Keratinocyte (primary cell): Measurements from ENCODE around the gene MRPS15. TPM values are rescaled to one million over a fixed set of nuclear protein-coding genes. Genes with fewer than 3 reads are reported as not detected.
"Not testable (repeated sequence)": the region's sequence is repeated elsewhere in the genome, so short reads cannot be mapped to it uniquely, and the experiment has no call there.

Source experiments
- DNase-seq: peaks from one replicate; pipeline ENCODE4 v3.0.0-alpha.2; 2011; ENCODE audit warnings: low read depth, missing footprints, low spot score
- FAIRE-seq: peaks from 2 replicates; lab custom pipeline; 2011; peaks lifted over from hg19 to GRCh38; lab: Jason Lieb, UNC
- H2AFZ ChIP-seq: 2 replicates; pipeline ENCODE4 v1.6.0; 2012; ENCODE audit warnings: low read length, control low read depth, inconsistent platforms; ENCODE audit not compliant: control insufficient read depth
- H3K27ac ChIP-seq: 2 replicates; pipeline ENCODE4 v1.5.1; 2011; ENCODE audit warnings: low read length; ENCODE audit not compliant: control insufficient read depth, insufficient read depth
- H3K27me3 ChIP-seq: 3 replicates; pipeline ENCODE4 v1.6.0; 2011; ENCODE audit warnings: low read length; ENCODE audit not compliant: control insufficient read depth, insufficient read depth; ENCODE audit errors: extremely low read depth
- H3K36me3 ChIP-seq, 2 experiments: 2 replicates in 1 of 2; 3 replicates in 1 of 2; pipeline ENCODE4 v1.5.1; 2011; ENCODE audit warnings: low read length in 2 of 2, mild to moderate bottlenecking in 1 of 2; ENCODE audit not compliant: control insufficient read depth in 2 of 2, insufficient read depth in 2 of 2; ENCODE audit errors: extremely low read depth in 1 of 2
- H3K4me1 ChIP-seq: 3 replicates; pipeline ENCODE4 v1.5.1; 2011; ENCODE audit warnings: low read length; ENCODE audit not compliant: control insufficient read depth, insufficient read depth; ENCODE audit errors: extremely low read depth
- H3K4me2 ChIP-seq: 3 replicates; pipeline ENCODE4 v1.6.0; 2011; ENCODE audit warnings: low read depth, low read length; ENCODE audit not compliant: control insufficient read depth, insufficient read depth; ENCODE audit errors: extremely low read depth
- H3K4me3 ChIP-seq, 3 experiments: fragments of 200-600 bp in 1 of 3; sonication (generic) in 1 of 3; 2 replicates in 2 of 3; 3 replicates in 1 of 3; pipeline ENCODE4 v1.5.1; 2011 to 2016; ENCODE audit warnings: low read length in 3 of 3, mild to moderate bottlenecking in 3 of 3, control low read depth in 2 of 3, inconsistent platforms in 1 of 3, low read depth in 1 of 3, mixed read lengths in 1 of 3, mixed run types in 1 of 3, moderate library complexity in 1 of 3; ENCODE audit not compliant: control insufficient read depth in 2 of 3, insufficient read depth in 2 of 3; ENCODE audit errors: extremely low read depth in 1 of 3
- H3K79me2 ChIP-seq: 2 replicates; pipeline ENCODE4 v1.6.0; 2012; ENCODE audit warnings: low read length; ENCODE audit not compliant: control insufficient read depth, insufficient read depth
- H3K9ac ChIP-seq: 3 replicates; pipeline ENCODE4 v1.6.0; 2011; ENCODE audit warnings: low read length; ENCODE audit not compliant: control insufficient read depth, insufficient read depth; ENCODE audit errors: extremely low read depth
- H3K9me1 ChIP-seq: 3 replicates; pipeline ENCODE4 v1.6.0; 2011; ENCODE audit warnings: low read length; ENCODE audit not compliant: control insufficient read depth, insufficient read depth; ENCODE audit errors: extremely low read depth
- H3K9me3 ChIP-seq: 2 replicates; pipeline ENCODE4 v1.5.1; 2012; ENCODE audit warnings: low read depth, low read length; ENCODE audit not compliant: control insufficient read depth
- H4K20me1 ChIP-seq: 3 replicates; pipeline ENCODE4 v1.6.0; 2011; ENCODE audit warnings: low read length; ENCODE audit not compliant: control insufficient read depth, insufficient read depth; ENCODE audit errors: extremely low read depth
- CTCF ChIP-seq, 3 experiments: IDR thresholded peaks in 1 of 3; conservative IDR thresholded peaks in 1 of 3; optimal IDR thresholded peaks in 1 of 3; 2 replicates in 2 of 3; 3 replicates in 1 of 3; pipeline versions ENCODE3 to v1.5.1; 2011; ENCODE audit warnings: low read length in 3 of 3, mild to moderate bottlenecking in 3 of 3, moderate library complexity in 2 of 3, control low read depth in 1 of 3, inconsistent platforms in 1 of 3; ENCODE audit not compliant: insufficient read depth in 2 of 3; ENCODE audit errors: extremely low read depth in 1 of 3
- EZH2 ChIP-seq: IDR thresholded peaks from one replicate; pipeline ENCODE4 v1.6.1; 2012; ENCODE audit warnings: inconsistent platforms, mild to moderate bottlenecking, low read length, moderate library complexity
- dilution Hi-C: fragments of 300-500 bp; cut with MboI; formaldehyde crosslinking; loops from one replicate; pipeline ENCODE4 v1.7.0; 2020; ENCODE audit warnings: low sequenced_read_pairs; ENCODE audit not compliant: extremely low pct_ligation_motif_present
- polyA plus RNA-seq, 5 experiments: library from polyadenylated mRNA; depleted of rRNA in 3 of 5; stranded (reverse) in 3 of 5; stranded (forward) in 1 of 5; unstranded in 1 of 5; fragments of >200 nt; gene quantifications; 1 replicate in 1 of 5; 2 replicates in 3 of 5; 3 replicates in 1 of 5; pipeline versions ENCODE4 v1.2.1 to v1.2.3, GENCODE V29; 2011 to 2012; ENCODE audit warnings: missing spikeins in 2 of 5, low read depth in 1 of 5, low replicate concordance in 1 of 5

The MRPS15 gene
- polyA plus RNA-seq, 1 donor (not counting 4 experiments of a cell fraction or from before 2014, with no cell fraction given) = 130 TPM

GRCh38 chr1:36480161-36480560, 16.0 kb upstream of the MRPS15 start:
- Histone ChIP-seq H3K27me3 (peaks cover 5% of the 10 kb centered on the region), H3K9me1 (no peaks in the 10 kb centered on the region), H4K20me1 (no peaks in the 10 kb centered on the region), H3K4me3 (no peak overlapping the region), H3K79me2 (no peaks in the 10 kb centered on the region), H2AFZ (no peak overlapping the region), H3K36me3 (no peaks in the 10 kb centered on the region), H3K4me2 (no peak overlapping the region), H3K27ac (no peak overlapping the region), H3K4me1 (peaks cover 3% of the 10 kb centered on the region), H3K9ac (no peak overlapping the region), H3K9me3 (no peaks in the 10 kb centered on the region)
- DNase-seq (no peak), FAIRE-seq (no peak)
- dilution Hi-C loops = no loop called here
- TF ChIP-seq EZH2 = no peak
- TF ChIP-seq CTCF (optimal IDR thresholded peaks at IDR 0.05 in 1 of 3, IDR thresholded peaks at IDR 0.05 in 1 of 3, conservative IDR thresholded peaks at IDR 0.05 in 1 of 3; ENCODE audit: extremely low read depth in 1 of 3, insufficient read depth in 2 of 3, low read length in 3 of 3) = no peak

GRCh38 chr1:36479505-36480051, 15.4 kb upstream of the MRPS15 start:
- no peak for TF ChIP-seq EZH2
- no peak for TF ChIP-seq CTCF (optimal IDR thresholded peaks at IDR 0.05 in 1 of 3, IDR thresholded peaks at IDR 0.05 in 1 of 3, conservative IDR thresholded peaks at IDR 0.05 in 1 of 3; ENCODE audit: extremely low read depth in 1 of 3, insufficient read depth in 2 of 3, low read length in 3 of 3)
- Histone ChIP-seq H3K79me2 (no peaks in the 10 kb centered on the region), H3K27ac (no peak overlapping the region), H3K4me1 (peaks cover 4% of the 10 kb centered on the region), H3K9me1 (no peaks in the 10 kb centered on the region), H3K27me3 (peaks cover 5% of the 10 kb centered on the region), H4K20me1 (no peaks in the 10 kb centered on the region), H3K4me3 (no peak overlapping the region), H3K36me3 (no peaks in the 10 kb centered on the region), H3K9me3 (no peaks in the 10 kb centered on the region), H3K4me2 (no peak overlapping the region), H2AFZ (no peak overlapping the region), H3K9ac (no peak overlapping the region)
- dilution Hi-C loops = no loop called here
- FAIRE-seq (no peak), DNase-seq (no peak)

- H3K36me3 ChIP-seq, H3K79me2 ChIP-seq, H3K9ac ChIP-seq, H3K4me2 ChIP-seq, FAIRE-seq, H2AFZ ChIP-seq, H4K20me1 ChIP-seq, H3K9me3 ChIP-seq, DNase-seq, H3K27me3 ChIP-seq, dilution Hi-C loops, H3K27ac ChIP-seq, H3K4me3 ChIP-seq, H3K9me1 ChIP-seq, H3K4me1 ChIP-seq: not testable (repeated sequence)
Measured at GRCh38 chr1:36477615-36478014, 13.4 kb upstream of the MRPS15 start.
